Glomerular endothelial cell (primary cell): ENCODE measurements around the gene ZW10. TPM values are rescaled to one million over a fixed set of nuclear protein-coding genes. Genes with fewer than 3 reads are reported as not detected.

Source experiments
- DNase-seq: peaks from one replicate; pipeline ENCODE4 v3.0.0-alpha.2; 2011; ENCODE audit warnings: low read depth, low spot score; ENCODE audit errors: extremely low read depth
- total RNA-seq: library from RNA; depleted of rRNA; stranded (reverse); fragments of >200 nt; gene quantifications from 2 replicates; pipeline ENCODE4 v1.2.3, GENCODE V29; 2015

Gene ZW10
- total RNA-seq, 1 donor from 2014 or later, result 18.6 TPM

DNA sequence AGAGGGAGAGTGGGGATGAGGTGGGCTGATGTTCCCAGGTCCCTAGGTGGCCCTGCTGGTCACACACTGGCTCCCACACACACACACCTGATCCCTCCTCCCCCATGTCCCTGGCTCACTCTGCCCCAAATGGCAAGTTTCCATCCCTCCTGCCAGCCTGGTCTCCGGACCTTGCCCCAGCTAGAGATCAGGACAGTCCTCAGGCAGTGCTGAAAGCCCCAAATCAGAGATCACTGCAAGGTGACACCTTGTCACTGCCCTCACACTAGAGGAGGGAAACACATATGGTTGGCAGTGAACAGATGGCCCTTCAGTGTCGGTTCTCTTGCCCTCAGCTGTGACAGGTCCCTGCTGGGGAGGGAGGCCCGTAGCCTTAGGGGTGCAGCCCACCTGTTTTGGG is 75.0 kb downstream of the ZW10 start:
- no peak for DNase-seq

DNA sequence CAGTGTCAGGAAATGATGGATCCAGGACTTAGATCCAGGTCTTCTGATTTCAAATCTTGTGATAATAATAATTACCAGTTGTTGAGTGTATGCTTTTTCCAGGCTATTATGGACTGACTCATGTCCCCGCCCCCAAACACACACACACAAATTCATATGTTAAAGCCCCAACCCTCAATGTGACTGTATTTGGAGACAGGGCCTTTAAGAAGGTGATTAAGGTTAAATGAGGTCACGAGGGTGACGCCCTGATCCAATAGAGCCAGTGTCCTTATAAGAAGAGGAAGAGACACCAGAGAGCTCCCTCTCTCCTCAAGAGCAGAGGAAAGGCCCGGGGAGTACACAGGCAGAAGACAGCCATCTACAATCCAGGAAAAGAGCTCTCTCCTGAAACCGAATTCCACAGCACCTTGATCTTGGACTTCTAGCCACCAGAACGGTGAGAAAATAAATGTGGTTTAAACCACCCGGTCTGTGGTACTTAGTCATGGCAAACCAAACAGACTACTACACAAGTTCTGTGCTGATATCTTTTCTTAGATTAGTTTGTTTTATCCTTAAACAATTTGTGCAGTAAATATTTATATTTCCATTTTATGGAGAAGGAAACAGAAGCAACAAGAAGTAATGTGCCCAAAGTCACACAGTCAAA is 75.6 kb downstream of the ZW10 start:
- no peak for DNase-seq

- no peak for DNase-seq
These were observed 76.4 kb downstream of the ZW10 start for GRCh38 chr11:113697111-113697510.

GRCh38 chr11:113695207-113695606 is 78.3 kb downstream of the ZW10 start:
- DNase-seq, result no peak

GRCh38 chr11:113694390-113694789 is 79.1 kb downstream of the ZW10 start:
- DNase-seq, result no peak

DNA sequence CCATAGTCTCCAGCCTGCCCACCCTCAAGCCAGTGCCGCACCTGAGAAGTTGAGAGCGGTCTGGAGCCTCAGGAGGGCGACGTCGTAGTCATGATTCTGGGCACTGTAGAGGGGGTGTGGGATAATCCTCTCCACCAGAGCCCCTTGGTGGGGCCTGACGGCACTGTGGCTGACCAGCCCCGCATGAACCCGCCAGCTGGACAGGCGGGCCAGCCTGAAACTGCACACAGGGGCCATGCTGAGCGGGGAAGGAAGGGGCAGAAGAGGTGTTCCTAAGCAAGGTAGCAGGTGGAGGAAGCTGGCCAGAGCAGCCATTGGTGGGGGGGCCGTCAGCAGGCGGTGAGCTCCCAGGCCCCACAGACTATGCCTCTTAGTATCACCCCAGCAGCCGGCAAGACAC is 80.5 kb downstream of the ZW10 start:
- no peak for DNase-seq

DNA sequence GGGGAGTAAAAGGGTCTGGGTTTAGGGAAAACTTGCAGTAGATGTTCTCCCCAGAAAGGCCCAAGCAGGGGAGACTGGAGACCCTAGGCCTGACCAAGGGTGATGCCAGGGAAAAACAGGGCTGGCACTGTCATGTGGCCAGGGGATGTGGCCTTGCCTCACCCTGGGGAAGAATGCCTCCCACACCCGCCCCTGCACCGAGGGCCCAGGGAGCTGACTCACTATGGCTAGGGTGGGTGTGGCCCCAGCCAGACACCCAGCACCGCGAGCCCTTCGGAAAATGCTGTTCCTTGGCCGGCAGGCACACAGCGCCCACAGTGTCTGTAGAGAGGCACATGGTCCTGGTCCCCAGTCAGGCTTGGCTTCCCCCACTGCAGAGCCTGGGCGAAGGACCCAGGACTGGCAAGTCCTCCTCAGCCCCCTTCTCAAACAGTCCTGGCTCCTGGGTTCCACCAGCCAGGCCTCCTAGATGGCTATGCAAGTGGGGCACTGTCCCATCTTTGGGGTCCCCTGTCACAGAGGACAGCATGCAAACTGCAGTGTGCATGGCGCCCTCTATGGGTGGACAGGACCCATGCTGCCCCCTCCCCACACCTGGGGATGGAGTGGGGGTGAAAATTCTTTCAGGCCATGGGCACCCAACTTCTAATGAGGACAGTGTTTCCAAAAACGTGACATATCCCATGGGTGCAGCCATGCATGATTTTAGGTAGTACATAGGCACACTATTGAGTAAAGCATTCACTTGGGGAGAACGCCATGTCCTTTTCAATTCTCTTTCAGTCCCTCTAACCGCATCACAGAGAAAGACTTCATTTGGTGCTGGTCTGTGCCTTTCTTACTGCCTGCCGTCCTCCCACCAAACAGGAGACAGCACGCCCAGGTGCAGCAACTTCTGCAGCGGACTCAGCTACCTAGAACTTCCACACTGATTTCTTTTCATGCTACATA is 82.6 kb downstream of the ZW10 start:
- DNase-seq, result no peak

GRCh38 chr11:113689768-113690618 is 83.5 kb downstream of the ZW10 start:
- DNase-seq, result no peak

DNA sequence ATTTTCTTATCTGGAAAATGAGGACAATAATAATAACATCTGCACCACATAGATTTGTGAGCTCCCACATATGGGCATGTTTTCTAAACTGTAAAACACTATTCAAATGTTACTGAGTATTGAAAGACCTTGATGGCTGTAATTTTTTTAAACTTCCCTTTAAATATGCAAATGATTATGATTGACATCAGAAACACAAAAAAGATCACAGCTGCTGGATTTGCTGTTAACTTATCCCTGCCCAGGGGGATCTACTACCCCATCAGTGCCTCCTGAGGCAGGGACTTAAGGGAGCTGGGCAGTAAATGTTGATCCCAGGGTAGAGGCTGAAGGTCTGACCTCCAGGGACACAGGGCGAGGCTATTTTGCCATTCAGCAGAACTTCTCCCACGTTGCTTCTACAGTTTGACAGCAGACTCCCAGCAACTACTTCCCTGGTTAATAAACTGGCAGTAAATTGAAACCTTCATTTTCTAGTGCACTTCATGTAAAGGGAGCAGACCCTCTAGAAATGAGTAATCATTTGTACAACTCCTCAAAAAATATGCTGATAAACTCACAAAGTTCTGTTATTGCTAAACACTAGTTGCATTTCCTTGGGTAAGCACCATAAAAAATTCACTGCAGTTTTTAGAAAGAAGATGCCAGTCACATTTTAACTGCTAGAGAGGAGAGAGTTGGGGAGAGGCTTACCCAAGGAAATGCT is 87.7 kb downstream of the ZW10 start:
- no peak for DNase-seq

DNA sequence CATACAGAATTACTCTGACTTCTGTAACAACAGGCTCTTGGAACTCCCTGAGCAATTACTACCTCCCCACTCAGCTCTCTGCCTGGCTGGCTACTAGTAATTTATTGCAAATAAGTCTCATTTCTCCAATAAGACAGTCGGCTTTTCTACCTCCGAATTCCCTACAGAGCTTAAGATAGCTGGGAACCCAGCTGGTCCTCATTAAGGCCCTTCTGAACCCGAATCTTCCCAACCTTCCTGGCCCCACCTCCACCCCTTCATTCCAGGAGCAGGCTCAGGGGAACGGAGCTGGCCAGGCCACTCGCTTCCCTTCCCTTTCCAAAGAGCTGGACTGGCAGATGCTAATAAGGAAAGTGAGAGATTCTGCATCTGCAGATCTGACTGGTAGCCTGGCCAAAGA is 89.0 kb downstream of the ZW10 start:
- DNase-seq, result no peak

DNA sequence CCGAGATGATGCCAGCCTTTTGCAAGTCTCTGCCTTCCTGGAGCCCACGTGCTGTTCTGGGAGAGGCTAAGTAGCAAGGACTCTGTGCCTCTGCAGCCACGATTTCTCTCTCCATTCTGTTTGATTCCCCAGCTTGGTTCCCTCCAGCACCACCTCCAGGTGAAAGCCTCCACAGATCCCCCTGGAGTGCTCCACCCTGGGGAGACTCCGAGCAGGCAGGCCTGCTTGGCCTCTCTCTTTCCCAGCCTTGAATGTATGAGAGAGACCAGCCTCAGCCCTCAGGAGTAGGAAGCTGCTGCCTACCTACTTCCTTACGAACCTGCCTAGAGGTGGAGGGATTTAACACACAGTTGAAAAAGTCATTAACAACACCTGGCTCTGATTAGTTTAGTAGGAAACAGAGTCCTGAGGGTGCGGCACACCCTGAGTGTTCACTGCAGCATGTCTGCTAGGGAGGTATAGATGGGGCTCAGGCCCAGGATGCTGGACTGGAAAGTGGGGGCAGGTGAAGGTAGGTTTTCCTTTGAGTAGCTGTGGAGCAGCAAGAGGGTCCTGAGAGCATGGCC is 89.9 kb downstream of the ZW10 start:
- no peak for DNase-seq

Other genes with a start within 250 kb of the ZW10 start
- gene TMPRSS5, start 67.4 kb downstream of the ZW10 start, total RNA-seq, result 0.19 and 1.1 TPM in 2 replicates
- gene CLDN25, start 6.1 kb upstream of the ZW10 start, total RNA-seq, result not detected in 2 replicates
- gene USP28, start 101.9 kb upstream of the ZW10 start, total RNA-seq, result 11.1 and 25.6 TPM in 2 replicates
- gene HTR3B, start 131.1 kb upstream of the ZW10 start, total RNA-seq, result not detected in 2 replicates
- gene HTR3A, start 201.4 kb upstream of the ZW10 start, total RNA-seq, result not detected in 2 replicates